ENCODE measurements around the gene NLN.

The NLN gene

GRCh38 chr5:65758546-65759144 lies 36.6 kb downstream of the NLN start:
- Histone ChIP-seq H3K36me3 (no peaks in the 10 kb centered on the region), H3K9me3 (no peaks in the 10 kb centered on the region), H3K4me3 (ENCODE audit: low read depth in 1 of 2, low read length in 1 of 2) (no peak overlapping the region), H3K4me1 (ENCODE audit: control insufficient read depth in 1 of 2, insufficient read depth in 1 of 2, low read depth in 1 of 2, low read length in 1 of 2) (no peaks in the 10 kb centered on the region), H3K27ac (no peak overlapping the region), H3K27me3 (no peaks in the 10 kb centered on the region)
- no peak for TF ChIP-seq CTCF (IDR thresholded peaks at IDR 0.05)

GRCh38 chr5:65760504-65761275 lies 38.7 kb downstream of the NLN start:
- Histone ChIP-seq H3K27ac (no peak overlapping the region), H3K9me3 (no peaks in the 10 kb centered on the region), H3K27me3 (no peaks in the 10 kb centered on the region), H3K4me1 (ENCODE audit: control insufficient read depth in 1 of 2, insufficient read depth in 1 of 2, low read depth in 1 of 2, low read length in 1 of 2) (no peaks in the 10 kb centered on the region), H3K36me3 (no peaks in the 10 kb centered on the region), H3K4me3 (ENCODE audit: low read depth in 1 of 2, low read length in 1 of 2) (no peak overlapping the region)
- no peak for TF ChIP-seq CTCF (IDR thresholded peaks at IDR 0.05)

GRCh38 chr5:65762234-65762633 lies 40.2 kb downstream of the NLN start:
- Histone ChIP-seq H3K4me1 (ENCODE audit: control insufficient read depth in 1 of 2, insufficient read depth in 1 of 2, low read depth in 1 of 2, low read length in 1 of 2) (no peaks in the 10 kb centered on the region), H3K27me3 (no peaks in the 10 kb centered on the region), H3K27ac (no peak overlapping the region), H3K36me3 (no peaks in the 10 kb centered on the region), H3K9me3 (no peaks in the 10 kb centered on the region), H3K4me3 (ENCODE audit: low read depth in 1 of 2, low read length in 1 of 2) (no peak overlapping the region)
- no peak for TF ChIP-seq CTCF (IDR thresholded peaks at IDR 0.05)

- Histone ChIP-seq H3K4me3 (ENCODE audit: low read depth in 1 of 2, low read length in 1 of 2) (no peak overlapping the region), H3K4me1 (ENCODE audit: control insufficient read depth in 1 of 2, insufficient read depth in 1 of 2, low read depth in 1 of 2, low read length in 1 of 2) (no peaks in the 10 kb centered on the region), H3K9me3 (no peaks in the 10 kb centered on the region), H3K27ac (no peak overlapping the region), H3K27me3 (no peaks in the 10 kb centered on the region), H3K36me3 (no peaks in the 10 kb centered on the region)
- TF ChIP-seq CTCF (IDR thresholded peaks at IDR 0.05) = no peak
Observed at GRCh38 chr5:65765582-65765981, 43.6 kb downstream of the NLN start.

- Histone ChIP-seq H3K4me3 (ENCODE audit: low read depth in 1 of 2, low read length in 1 of 2) (no peak overlapping the region), H3K4me1 (ENCODE audit: control insufficient read depth in 1 of 2, insufficient read depth in 1 of 2, low read depth in 1 of 2, low read length in 1 of 2) (no peaks in the 10 kb centered on the region), H3K9me3 (no peaks in the 10 kb centered on the region), H3K27me3 (no peaks in the 10 kb centered on the region), H3K36me3 (no peaks in the 10 kb centered on the region), H3K27ac (no peak overlapping the region)
- no peak for TF ChIP-seq CTCF (IDR thresholded peaks at IDR 0.05)
Observed at GRCh38 chr5:65766175-65766574, 44.2 kb downstream of the NLN start.

Measured in neutrophil (primary cell).